HepG2 (cell line): Measurements from ENCODE around the gene PHF10. TPM values are rescaled to one million over a fixed set of nuclear protein-coding genes. Genes with fewer than 3 reads are reported as not detected.

ENCODE experiments used
- ATAC-seq: fragments of 200-7000 bp; cut with Tn5 transposase; 3 replicates; pipeline ENCODE4 v1.9.1; 2020; ENCODE audit warnings: mild to moderate bottlenecking, moderate library complexity
- BruUV-seq: library from RNA; stranded (reverse); fragments of 400-500 nt; replicated peaks from 2 replicates; lab custom pipeline; 2021; lab: Mats Ljungman, UMichigan
- CTCF ChIA-PET: fragments of 300-600 bp; formaldehyde crosslinking; extraction: SDS; loops from one replicate; lab custom pipeline; 2021; ENCODE audit warnings: low total read pairs, inconsistent platforms, low intra/inter-chr PET ratio; lab: Yijun Ruan, JAX
- POLR2A ChIA-PET: fragments of 350-600 bp; sonication (Branson Sonifier 250); formaldehyde crosslinking; loops from one replicate; lab custom pipeline; 2020; ENCODE audit warnings: antibody characterized with exemption, inconsistent platforms; lab: Yijun Ruan, JAX
- DNase-seq: peaks from one replicate; pipeline ENCODE4 v3.0.0-alpha.2; 2015; ENCODE audit warnings: low spot score
- FAIRE-seq: peaks from 3 replicates; lab custom pipeline; 2011; peaks lifted over from hg19 to GRCh38; lab: Jason Lieb, UNC
- H2AFZ ChIP-seq: one replicate; pipeline ENCODE4 v1.6.1; 2011; ENCODE audit warnings: low read length, inconsistent platforms
- H3K27ac ChIP-seq: fragments of 300-600 bp; 3 replicates; pipeline ENCODE4 v1.8.0; 2011; ENCODE audit warnings: mixed run types, mild to moderate bottlenecking, mixed read lengths, low read length, inconsistent platforms; ENCODE audit not compliant: insufficient read depth; ENCODE audit errors: extremely low read length
- H3K27me3 ChIP-seq, 2 experiments: fragments of 200-600 bp in 1 of 2; 2 replicates in 1 of 2; 3 replicates in 1 of 2; pipeline versions ENCODE4 v1.6.0 to v1.8.0; 2011; ENCODE audit warnings: low read length in 2 of 2, mild to moderate bottlenecking in 2 of 2, moderate library complexity in 2 of 2, inconsistent platforms in 1 of 2; ENCODE audit not compliant: insufficient read depth in 2 of 2, control insufficient read depth in 1 of 2
- H3K36me3 ChIP-seq, 2 experiments: fragments of 200-600 bp in 1 of 2; replicated peaks in 1 of 2; 2 replicates in 1 of 2; 3 replicates in 1 of 2; pipeline versions ENCODE4 v1.5.1 to v1.8.0; 2011; ENCODE audit warnings: low read length in 2 of 2, inconsistent platforms in 1 of 2; ENCODE audit not compliant: insufficient read depth in 2 of 2, control insufficient read depth in 1 of 2
- H3K4me1 ChIP-seq: 2 replicates; pipeline ENCODE4 v1.5.1; 2012; ENCODE audit warnings: low read length, inconsistent platforms; ENCODE audit not compliant: insufficient read depth
- H3K4me2 ChIP-seq: 2 replicates; pipeline ENCODE4 v1.6.0; 2011; ENCODE audit warnings: low read depth, low read length, inconsistent platforms
- H3K4me3 ChIP-seq, 3 experiments: fragments of 200-600 bp in 1 of 3; sonication (generic), shearing (Covaris generic) in 1 of 3; replicated peaks in 1 of 3; 2 replicates each; pipeline ENCODE4 v1.5.1; 2011 to 2016; ENCODE audit warnings: low read length in 3 of 3, inconsistent platforms in 2 of 3, low read depth in 2 of 3, mild to moderate bottlenecking in 2 of 3, control low read depth in 1 of 3, mixed read lengths in 1 of 3; ENCODE audit not compliant: insufficient read depth in 1 of 3
- H3K79me2 ChIP-seq: one replicate; pipeline ENCODE4 v1.6.1; 2011; ENCODE audit warnings: low read length, inconsistent platforms; ENCODE audit not compliant: insufficient read depth
- H3K9ac ChIP-seq: 2 replicates; pipeline ENCODE4 v1.6.0; 2011; ENCODE audit warnings: mild to moderate bottlenecking, low read depth, low read length, inconsistent platforms; ENCODE audit not compliant: insufficient read depth
- H3K9me3 ChIP-seq: 2 replicates; pipeline ENCODE4 v1.5.1; 2012; ENCODE audit warnings: mild to moderate bottlenecking, low read length
- H4K20me1 ChIP-seq: 2 replicates; pipeline ENCODE4 v1.6.0; 2011; ENCODE audit warnings: inconsistent platforms, mild to moderate bottlenecking, low read length, moderate library complexity; ENCODE audit not compliant: insufficient read depth
- IRX3 ChIP-seq: sonication (generic); formaldehyde crosslinking; IDR thresholded peaks from 2 replicates; pipeline ENCODE4 v1.8.1; 2023; ENCODE audit warnings: mild to moderate bottlenecking, low read depth, missing genetic modification reagents, borderline replicate concordance
- POGZ ChIP-seq: sonication (generic); formaldehyde crosslinking; IDR thresholded peaks from 2 replicates; pipeline ENCODE4 v1.4.0; 2020; ENCODE audit warnings: mild to moderate bottlenecking, missing genetic modification reagents
- RBFOX2 ChIP-seq: fragments of 200-400 bp; formaldehyde crosslinking; IDR thresholded peaks from 2 replicates; pipeline ENCODE4 v1.6.1; 2017; ENCODE audit warnings: low read depth, mild to moderate bottlenecking, low read length
- SAFB2 ChIP-seq: sonication (generic); formaldehyde crosslinking; IDR thresholded peaks from 2 replicates; pipeline ENCODE4 v1.5.1; 2020; ENCODE audit warnings: missing genetic modification reagents, low read depth, mild to moderate bottlenecking, borderline replicate concordance
- SP1 ChIP-seq, 2 experiments: fragments of 450-650 bp in 1 of 2; sonication (generic) in 1 of 2; formaldehyde crosslinking in 1 of 2; IDR thresholded peaks; 2 replicates each; pipeline versions ENCODE4 v1.4.0 to v1.6.1; 2016 to 2020; ENCODE audit warnings: missing genetic modification reagents in 1 of 2
- XRCC5 ChIP-seq: fragments of 200-400 bp; formaldehyde crosslinking; optimal IDR thresholded peaks from 2 replicates; pipeline ENCODE3; 2017; ENCODE audit warnings: mild to moderate bottlenecking, low read length
- ZBTB7A ChIP-seq: sonication (generic); formaldehyde crosslinking; IDR thresholded peaks from 2 replicates; pipeline ENCODE4 v1.8.0; 2022; ENCODE audit warnings: mild to moderate bottlenecking, missing genetic modification reagents
- ZMYM2 ChIP-seq: sonication (generic); formaldehyde crosslinking; IDR thresholded peaks from 2 replicates; pipeline ENCODE4 v1.8.0; 2022; ENCODE audit warnings: mild to moderate bottlenecking, missing genetic modification reagents
- ZNF124 ChIP-seq: sonication (generic); formaldehyde crosslinking; IDR thresholded peaks from 2 replicates; pipeline ENCODE4 v1.4.0; 2020; ENCODE audit warnings: missing genetic modification reagents
- ZNF670 ChIP-seq: sonication (generic); formaldehyde crosslinking; IDR thresholded peaks from 2 replicates; pipeline ENCODE4 v1.8.0; 2022; ENCODE audit warnings: mild to moderate bottlenecking, missing genetic modification reagents, borderline replicate concordance
- WGBS: methylation state at CpG from one replicate; pipeline ENCODE4 v1.1.6; 2017; ENCODE audit warnings: low lambda C conversion rate; 5-methylcytosine and 5-hydroxymethylcytosine counted together
- in situ Hi-C: cut with HindIII; loops from 2 replicates; pipeline ENCODE4 v1.10.0; 2017; ENCODE audit warnings: low pct_unique_long_range_greater_than_20kb; ENCODE audit not compliant: extremely low pct_ligation_motif_present
- intact Hi-C: fragments of 100-400 bp; cut with micrococcal nuclease; formaldehyde crosslinking; loops from one replicate; pipeline ENCODE4 v1.10.0; 2022; ENCODE audit not compliant: unreplicated experiment
- polyA plus RNA-seq, 8 experiments: library from polyadenylated mRNA; depleted of rRNA in 3 of 8; stranded (reverse) in 7 of 8; unstranded in 1 of 8; fragments of >200 nt; fragmentation: Illumina TruSeq in 4 of 8; extraction: Trizol in 4 of 8; gene quantifications; 2 replicates each; pipeline versions ENCODE4 v1.2.1 to v1.2.3, GENCODE V29; 2011 to 2016; ENCODE audit warnings: low read depth in 4 of 8, missing spikeins in 1 of 8, mixed read lengths in 1 of 8; ENCODE audit not compliant: insufficient read depth in 1 of 8
- total RNA-seq, 5 experiments: library from RNA; depleted of rRNA; stranded (reverse); fragments of >200 nt; fragmentation: Illumina TruSeq; extraction: Trizol; gene quantifications; 2 replicates each; pipeline ENCODE4 v1.2.3, GENCODE V29; 2016; ENCODE audit warnings: low read depth in 1 of 5
- TF ChIP-seq, protein P1 (sequence below): sonication (generic); formaldehyde crosslinking; IDR thresholded peaks from 2 replicates; pipeline ENCODE4 v1.9.0; 2021; ENCODE audit warnings: missing genetic modification reagents, borderline replicate concordance
- TF ChIP-seq, protein P2 (sequence below): sonication (generic); formaldehyde crosslinking; IDR thresholded peaks from 2 replicates; pipeline ENCODE4 v1.4.0; 2020; ENCODE audit warnings: low read depth, missing genetic modification reagents

PHF10 gene
- total and polyA plus RNA-seq, 2 of the 13 experiments (the other 11 are each of a cell fraction or from before 2014, with no cell fraction given) = 42.1 to 84.1 TPM

DNA sequence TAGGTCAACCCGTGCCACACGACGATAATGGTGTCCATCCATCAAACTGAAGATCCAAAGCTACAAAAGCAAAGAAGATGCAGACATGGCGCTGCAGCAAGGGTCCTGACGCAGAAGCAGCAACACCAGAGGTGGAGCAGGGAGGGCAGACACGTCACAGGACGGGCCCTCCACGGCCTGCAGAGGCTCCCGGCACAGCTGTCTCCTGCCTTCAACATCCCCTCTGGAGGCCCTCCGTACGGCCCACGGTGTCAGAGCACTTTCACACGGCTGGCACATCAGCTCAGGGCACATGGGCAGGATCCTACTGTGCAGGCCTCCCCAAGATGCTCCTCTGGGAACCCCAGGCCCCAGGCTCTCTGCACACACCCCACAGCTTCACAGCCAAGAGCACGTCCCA lies 60.1 kb downstream of the PHF10 start:
- CTCF ChIA-PET = no interaction called here
- intact Hi-C loops = no loop called here
- H3K36me3 ChIP-seq = peaks cover 34 to 81% of the 10 kb centered on the region in 2 experiments
- ATAC-seq = no peak
- no peak overlapping the region for H3K27ac ChIP-seq
- no peak for DNase-seq
- FAIRE-seq = no peak
- BruUV-seq = no TSS peak
- H3K4me2 ChIP-seq = no peak overlapping the region
- in situ Hi-C loops = no loop called here
- no peak overlapping the region for H3K4me3 ChIP-seq
- TF ChIP-seq ZBTB7A (CRISPR knock-in tag) (no peak), ZNF670 (CRISPR knock-in tag) (no peak), IRX3 (no peak), ZNF124 (CRISPR knock-in tag) (no peak), RBFOX2 (no peak), ZMYM2 (CRISPR knock-in tag) (no peak), POGZ (CRISPR knock-in tag) (no peak)
- H3K27me3 ChIP-seq = no peaks in the 10 kb centered on the region
- H4K20me1 ChIP-seq = no peaks in the 10 kb centered on the region
- no peak overlapping the region for H2AFZ ChIP-seq
- no peaks in the 10 kb centered on the region for H3K79me2 ChIP-seq
- H3K9me3 ChIP-seq = no peaks in the 10 kb centered on the region
- no peak overlapping the region for H3K9ac ChIP-seq
- WGBS = 96% methylated on average over 12 of the region's 14 CpGs
- POLR2A ChIA-PET = no interaction called here
- no peaks in the 10 kb centered on the region for H3K4me1 ChIP-seq

DNA sequence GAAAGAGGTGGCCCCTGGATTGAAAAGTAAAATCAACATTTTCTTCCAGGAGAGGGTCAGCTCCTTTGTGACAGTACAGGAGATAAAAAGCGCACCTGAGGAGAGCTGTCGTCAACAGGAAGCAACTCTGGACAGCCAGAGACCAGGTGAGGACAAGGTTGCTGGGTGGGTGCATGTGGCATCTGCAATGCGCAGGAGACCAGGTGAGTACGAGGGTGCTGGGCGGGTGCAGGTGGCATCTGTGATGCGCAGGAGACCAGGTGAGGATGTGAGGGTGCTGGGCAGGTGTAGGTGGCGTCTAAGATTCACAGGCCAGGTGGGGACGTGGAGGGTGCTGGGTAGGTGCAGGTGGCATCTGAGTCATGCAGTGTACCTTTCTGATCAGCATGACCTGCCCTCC lies 60.8 kb downstream of the PHF10 start:
- CTCF ChIA-PET = no interaction called here
- intact Hi-C loops (no loop called here), in situ Hi-C loops (no loop called here)
- Histone ChIP-seq H3K4me1 (no peaks in the 10 kb centered on the region), H3K9me3 (no peaks in the 10 kb centered on the region), H3K27ac (no peak overlapping the region), H3K9ac (no peak overlapping the region), H3K4me3 (no peak overlapping the region), H4K20me1 (no peaks in the 10 kb centered on the region), H3K79me2 (no peaks in the 10 kb centered on the region), H2AFZ (no peak overlapping the region), H3K36me3 (peaks cover 34 to 80% of the 10 kb centered on the region in 2 experiments), H3K4me2 (no peak overlapping the region), H3K27me3 (no peaks in the 10 kb centered on the region)
- POLR2A ChIA-PET = no interaction called here
- no TSS peak for BruUV-seq
- ATAC-seq = no peak
- FAIRE-seq = no peak
- 94% methylated on average over 8 of the region's 8 CpGs for WGBS
- DNase-seq = no peak
- TF ChIP-seq, protein P1, sequence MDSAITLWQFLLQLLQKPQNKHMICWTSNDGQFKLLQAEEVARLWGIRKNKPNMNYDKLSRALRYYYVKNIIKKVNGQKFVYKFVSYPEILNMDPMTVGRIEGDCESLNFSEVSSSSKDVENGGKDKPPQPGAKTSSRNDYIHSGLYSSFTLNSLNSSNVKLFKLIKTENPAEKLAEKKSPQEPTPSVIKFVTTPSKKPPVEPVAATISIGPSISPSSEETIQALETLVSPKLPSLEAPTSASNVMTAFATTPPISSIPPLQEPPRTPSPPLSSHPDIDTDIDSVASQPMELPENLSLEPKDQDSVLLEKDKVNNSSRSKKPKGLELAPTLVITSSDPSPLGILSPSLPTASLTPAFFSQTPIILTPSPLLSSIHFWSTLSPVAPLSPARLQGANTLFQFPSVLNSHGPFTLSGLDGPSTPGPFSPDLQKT (CRISPR knock-in tag) = no peak
- TF ChIP-seq, protein P2, sequence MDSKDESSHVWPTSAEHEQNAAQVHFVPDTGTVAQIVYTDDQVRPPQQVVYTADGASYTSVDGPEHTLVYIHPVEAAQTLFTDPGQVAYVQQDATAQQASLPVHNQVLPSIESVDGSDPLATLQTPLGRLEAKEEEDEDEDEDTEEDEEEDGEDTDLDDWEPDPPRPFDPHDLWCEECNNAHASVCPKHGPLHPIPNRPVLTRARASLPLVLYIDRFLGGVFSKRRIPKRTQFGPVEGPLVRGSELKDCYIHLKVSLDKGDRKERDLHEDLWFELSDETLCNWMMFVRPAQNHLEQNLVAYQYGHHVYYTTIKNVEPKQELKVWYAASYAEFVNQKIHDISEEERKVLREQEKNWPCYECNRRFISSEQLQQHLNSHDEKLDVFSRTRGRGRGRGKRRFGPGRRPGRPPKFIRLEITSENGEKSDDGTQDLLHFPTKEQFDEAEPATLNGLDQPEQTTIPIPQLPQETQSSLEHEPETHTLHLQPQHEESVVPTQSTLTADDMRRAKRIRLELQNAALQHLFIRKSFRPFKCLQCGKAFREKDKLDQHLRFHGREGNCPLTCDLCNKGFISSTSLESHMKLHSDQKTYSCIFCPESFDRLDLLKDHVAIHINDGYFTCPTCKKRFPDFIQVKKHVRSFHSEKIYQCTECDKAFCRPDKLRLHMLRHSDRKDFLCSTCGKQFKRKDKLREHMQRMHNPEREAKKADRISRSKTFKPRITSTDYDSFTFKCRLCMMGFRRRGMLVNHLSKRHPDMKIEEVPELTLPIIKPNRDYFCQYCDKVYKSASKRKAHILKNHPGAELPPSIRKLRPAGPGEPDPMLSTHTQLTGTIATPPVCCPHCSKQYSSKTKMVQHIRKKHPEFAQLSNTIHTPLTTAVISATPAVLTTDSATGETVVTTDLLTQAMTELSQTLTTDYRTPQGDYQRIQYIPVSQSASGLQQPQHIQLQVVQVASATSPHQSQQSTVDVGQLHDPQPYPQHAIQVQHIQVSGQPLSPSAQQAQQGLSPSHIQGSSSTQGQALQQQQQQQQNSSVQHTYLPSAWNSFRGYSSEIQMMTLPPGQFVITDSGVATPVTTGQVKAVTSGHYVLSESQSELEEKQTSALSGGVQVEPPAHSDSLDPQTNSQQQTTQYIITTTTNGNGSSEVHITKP (CRISPR knock-in tag) = no peak
- TF ChIP-seq XRCC5 = no peak
- TF ChIP-seq SP1 (IDR thresholded peaks at IDR 0.05) = no peak
- TF ChIP-seq SP1 (CRISPR knock-in tag; IDR thresholded peaks at IDR 0.05) = no peak
- no peak for TF ChIP-seq SAFB2 (CRISPR knock-in tag)
